Measurements from ENCODE around the gene ALG3.
"Not testable (repeated sequence)": the region's sequence is repeated elsewhere in the genome, so short reads cannot be mapped to it uniquely, and the experiment has no call there.

ALG3 gene

DNA sequence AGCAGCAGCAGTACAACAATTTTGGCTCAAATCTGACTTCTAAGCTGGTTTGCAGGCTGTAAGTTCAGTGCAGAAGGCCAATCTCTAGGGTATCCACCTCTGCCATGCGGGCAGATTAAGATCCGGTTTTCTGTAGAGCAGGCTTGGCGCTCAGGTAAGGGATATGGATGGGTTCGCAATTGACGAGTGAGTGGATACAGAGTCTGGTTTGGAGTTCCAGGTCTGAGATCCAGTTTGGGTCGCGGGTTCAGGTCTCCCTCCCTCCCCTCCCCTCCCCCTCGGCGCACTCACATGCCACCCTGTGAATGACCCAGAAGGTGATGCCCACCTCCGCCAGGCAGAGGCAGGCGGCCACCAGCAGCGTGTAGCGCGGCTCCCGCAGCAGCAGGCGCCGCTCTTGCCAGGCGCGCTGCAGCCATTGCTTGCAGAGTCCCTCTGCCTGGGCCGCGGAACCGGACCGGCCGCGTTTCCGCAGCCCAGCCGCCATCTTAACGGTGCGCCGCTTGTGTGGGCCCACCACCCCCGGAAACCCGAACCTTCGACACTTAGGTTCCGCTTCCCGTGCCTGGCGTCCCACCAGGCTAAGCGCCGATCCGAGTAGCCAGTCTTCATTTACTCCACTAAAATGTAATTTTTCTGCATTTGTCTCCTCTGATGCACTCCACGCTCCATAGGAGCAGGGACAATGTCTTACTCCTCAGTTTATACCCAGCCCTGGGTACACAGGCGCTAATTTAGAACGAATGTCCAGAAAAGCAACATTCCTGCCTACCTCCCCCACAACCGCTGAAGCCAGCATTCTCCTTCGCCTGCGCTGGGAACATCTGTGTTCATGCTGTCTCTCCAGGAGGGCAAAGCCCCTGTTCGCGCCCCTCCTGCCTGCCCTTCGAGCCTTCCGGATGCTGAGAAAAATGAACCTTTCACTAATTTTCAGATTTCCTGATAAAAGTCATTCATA lies at the start of gene ALG3:
ALG3 (minus strand) TSS at position 509 of the 958 bp plus-strand sequence; CDS start at position 487, 22 bp downstream.
- peak; percentile 81 to 90 for DNase-seq

- DNase-seq, result no peak
Measured at GRCh38 chr3:184296616-184297015, 47.9 kb upstream of the ALG3 start.

DNA sequence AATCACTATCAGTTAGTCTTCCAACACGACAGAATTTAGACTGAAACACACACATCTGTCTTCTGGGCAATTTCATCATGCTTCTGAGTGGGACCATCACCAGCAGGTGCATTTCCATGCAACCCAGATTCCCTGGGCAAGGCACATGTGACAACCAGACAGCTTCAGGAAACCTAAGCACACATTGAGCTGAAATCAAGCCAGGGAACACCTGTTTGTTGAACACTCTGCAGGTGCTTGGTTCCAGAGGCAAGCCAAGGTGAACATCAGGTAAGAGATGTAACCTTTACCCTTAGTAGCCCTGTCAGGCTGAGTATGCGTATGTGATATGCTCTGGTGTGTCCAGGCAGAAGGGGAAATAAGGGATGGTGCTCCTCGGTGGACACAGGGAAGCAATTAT lies 47.0 kb upstream of the ALG3 start:
- no peak for DNase-seq

DNA sequence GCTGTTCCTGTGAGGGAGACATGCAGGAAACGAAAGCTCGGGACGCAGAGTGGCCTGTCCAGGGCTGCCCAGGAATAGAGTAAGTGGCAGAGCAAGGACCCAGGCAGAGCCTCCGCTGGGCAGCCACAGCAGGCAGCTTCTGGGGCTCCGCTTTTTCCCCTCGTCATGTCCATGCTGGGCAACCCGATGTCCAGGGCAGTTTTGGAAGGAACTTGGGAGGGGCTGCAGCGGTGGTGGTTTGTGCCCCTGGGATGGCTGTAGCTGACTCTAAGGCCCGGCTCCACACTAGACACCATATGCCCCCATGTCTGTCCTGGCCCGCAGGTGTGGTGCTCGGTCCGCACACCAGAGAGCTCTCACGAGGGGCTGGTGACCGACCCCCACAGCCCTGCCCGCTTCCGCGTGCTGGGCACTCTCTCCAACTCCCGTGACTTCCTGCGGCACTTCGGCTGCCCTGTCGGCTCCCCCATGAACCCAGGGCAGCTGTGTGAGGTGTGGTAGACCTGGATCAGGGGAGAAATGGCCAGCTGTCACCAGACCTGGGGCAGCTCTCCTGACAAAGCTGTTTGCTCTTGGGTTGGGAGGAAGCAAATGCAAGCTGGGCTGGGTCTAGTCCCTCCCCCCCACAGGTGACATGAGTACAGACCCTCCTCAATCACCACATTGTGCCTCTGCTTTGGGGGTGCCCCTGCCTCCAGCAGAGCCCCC lies 43.1 kb upstream of the ALG3 start:
- DNase-seq, result no peak

DNA sequence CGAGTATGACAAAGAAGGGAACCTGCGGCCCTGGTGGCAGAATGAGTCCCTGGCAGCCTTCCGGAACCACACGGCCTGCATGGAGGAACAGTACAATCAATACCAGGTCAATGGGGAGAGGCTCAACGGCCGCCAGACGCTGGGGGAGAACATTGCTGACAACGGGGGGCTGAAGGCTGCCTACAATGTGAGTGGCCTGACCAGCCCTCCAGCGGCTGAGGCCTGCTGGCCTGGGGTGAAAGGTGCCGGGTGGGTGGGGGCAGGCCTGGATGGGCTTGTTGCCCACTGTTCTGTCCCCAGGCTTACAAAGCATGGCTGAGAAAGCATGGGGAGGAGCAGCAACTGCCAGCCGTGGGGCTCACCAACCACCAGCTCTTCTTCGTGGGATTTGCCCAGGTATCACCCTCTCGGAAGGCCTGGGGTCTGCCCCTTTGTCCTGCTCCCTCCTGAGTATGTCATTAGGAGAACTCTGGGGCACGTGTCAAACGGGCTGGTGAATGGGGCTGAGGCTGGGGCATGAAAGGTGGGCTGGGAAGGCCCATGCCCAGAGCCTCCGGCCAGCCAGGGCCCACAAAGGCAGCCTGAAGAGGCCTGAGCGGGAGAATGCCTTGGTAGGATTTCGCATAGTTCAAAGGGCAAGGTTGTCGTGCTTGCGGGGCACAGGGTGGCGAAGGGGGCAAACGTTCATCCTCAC lies 42.4 kb upstream of the ALG3 start:
- DNase-seq, result no peak

DNA sequence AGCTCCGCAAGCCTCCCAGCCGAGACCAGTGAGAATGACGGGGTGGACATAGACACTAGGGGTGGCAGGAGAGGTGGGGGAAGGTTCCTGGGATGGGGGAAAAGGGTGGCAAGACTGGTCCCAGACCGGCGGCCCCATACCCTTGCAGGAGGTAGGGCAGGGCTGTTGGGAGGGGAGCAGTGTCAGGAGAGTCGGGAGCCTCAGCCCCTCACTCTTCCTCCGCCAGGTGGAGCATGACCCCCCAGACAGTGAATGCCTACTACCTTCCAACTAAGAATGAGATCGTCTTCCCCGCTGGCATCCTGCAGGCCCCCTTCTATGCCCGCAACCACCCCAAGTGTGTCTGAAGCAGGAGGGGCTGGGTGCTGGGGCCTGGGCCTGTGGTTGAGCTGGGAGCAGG lies 41.6 kb upstream of the ALG3 start:
- no peak for DNase-seq

- DNase-seq, result peak; percentile 33 to 61
Measured at GRCh38 chr3:184289426-184289938, 40.7 kb upstream of the ALG3 start.

DNA sequence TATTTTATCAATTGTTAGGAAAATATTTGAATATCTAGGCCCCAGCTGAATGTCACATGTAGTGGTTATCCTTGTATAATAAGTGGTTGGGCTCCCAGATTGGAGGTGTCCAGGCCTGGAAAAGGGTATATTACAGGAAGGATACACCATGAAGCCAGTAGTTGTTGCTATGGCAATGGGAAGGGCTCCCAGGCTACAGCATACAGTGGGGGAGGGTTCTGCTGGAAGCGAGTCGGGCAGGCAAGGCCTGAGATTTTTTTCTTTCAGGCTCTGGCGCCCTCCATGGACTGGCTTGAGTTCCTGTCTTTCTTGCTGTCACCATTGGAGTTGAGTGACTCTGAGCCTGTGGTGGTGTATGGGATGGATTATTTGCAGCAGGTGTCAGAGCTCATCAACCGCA lies 35.9 kb upstream of the ALG3 start:
- peak; percentile 10 to 32 for DNase-seq

GRCh38 chr3:184283681-184284080 lies 34.9 kb upstream of the ALG3 start:
- DNase-seq, result no peak

- DNase-seq, result no peak
Measured at GRCh38 chr3:184282941-184283340, 34.2 kb upstream of the ALG3 start.

- no peak for DNase-seq
Measured at GRCh38 chr3:184277366-184277765, 28.6 kb upstream of the ALG3 start.

GRCh38 chr3:184275961-184276910 lies 27.5 kb upstream of the ALG3 start, which contains the start of gene ECE2:
ECE2 (plus strand) TSS chr3:184276022; CDS start chr3:184276154, 132 bp downstream.
- DNase-seq, result no peak

DNA sequence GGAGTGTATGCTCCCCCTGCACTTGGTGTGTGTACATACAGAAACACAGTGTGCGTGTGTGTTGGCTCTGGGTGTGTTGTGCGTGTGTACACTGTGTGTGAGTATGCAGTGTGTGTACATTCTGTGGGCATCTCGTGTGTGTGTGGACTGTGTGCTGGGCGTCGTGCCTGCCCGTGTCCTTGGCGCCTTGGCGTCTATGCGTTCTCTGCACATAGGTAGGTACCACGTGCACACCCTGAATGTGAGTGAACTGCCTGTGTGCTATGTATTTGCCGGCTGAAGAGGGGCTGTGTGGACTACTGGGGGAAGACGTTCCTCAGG lies 26.6 kb upstream of the ALG3 start:
- no peak for DNase-seq

DNA sequence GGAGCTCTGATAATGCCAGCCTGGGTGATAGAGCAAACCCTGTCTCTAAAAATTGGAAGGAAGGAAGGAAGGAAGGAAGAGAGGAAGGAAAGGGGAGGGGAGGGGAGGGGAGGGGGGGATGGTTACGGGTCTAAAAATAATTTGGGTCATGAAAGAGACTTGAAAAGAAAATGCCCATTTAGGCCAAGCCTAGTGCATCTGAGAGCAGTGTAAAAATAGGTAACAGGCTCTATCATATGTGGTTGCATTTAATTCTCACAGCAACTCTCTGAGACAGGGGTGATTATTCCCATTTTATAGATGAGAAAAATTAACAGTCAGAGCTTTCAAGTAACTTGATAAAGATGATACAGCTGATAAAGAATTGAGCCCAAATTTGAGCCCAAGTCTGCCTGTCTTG lies 23.5 kb upstream of the ALG3 start:
- DNase-seq, result no peak

GRCh38 chr3:184267249-184267648 lies 18.5 kb upstream of the ALG3 start:
- not testable (repeated sequence) for DNase-seq

GRCh38 chr3:184262764-184263179 lies 14.0 kb upstream of the ALG3 start:
- no peak for DNase-seq

- peak in 1 of 2 donors; percentile 15 for DNase-seq
Measured at GRCh38 chr3:184261854-184262763, 13.3 kb upstream of the ALG3 start.

DNA sequence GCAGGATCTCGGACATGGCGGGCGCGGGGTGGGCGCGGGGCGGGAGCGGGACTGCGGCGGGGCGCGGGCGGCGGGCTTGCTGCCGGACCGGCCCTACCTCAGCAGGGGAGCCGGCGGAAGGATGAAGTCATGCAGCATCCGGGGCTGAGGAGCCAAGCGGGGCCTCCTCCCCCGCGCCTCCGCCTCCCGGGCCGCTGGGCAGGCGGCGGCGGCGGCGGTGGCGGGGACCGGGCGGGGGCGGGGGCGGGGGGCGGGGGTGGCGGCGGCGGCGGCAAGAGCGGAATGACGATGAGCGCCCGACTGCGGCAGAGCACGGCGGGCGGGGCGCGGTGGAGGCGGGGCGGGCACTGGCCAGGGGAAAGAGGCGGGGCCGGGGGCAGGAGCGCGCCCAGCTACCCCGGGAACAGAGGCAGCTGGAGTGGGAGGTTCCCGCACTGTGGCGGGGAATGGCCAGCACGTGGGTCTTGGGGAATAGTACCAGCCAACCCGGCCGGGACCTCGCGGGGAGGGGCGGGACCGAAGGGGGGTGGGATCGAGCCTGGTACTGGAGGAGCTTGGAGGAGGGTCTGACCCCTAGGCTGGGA lies 12.6 kb upstream of the ALG3 start, which contains the start of gene CAMK2N2:
CAMK2N2 (minus strand) TSS at position 284 of the 584 bp plus-strand sequence; CDS start at position 16, 268 bp downstream.
- peak; percentile 26 to 73 for DNase-seq

DNA sequence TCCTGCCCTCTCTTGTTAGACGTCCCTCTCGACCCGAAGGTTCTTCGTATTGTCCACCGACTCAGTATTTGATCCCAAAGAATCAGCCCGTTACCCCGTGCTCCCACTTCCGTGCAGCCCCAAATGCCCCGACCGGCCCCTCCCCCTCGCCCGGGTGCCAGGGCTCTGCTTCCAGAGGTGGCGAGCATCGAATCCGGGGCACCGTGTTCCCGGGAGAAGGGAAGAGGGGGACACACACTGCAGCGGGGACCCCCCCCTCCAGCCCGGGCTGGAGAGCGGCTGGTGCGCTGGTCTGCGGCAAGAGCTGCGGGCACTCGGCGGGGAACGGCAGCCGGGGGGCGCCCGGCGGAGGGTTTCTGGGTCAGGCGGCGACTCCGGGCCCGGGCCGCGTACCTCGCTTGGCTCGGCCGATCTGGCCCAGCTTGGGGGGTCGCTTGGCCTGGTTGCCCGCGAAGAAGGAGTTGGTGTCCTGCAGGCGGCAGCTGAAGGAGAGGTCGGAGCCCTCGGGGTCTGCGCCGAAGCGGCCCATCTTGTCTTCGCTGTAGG lies 12.0 kb upstream of the ALG3 start:
- no peak for DNase-seq

Measured in CD4-positive, alpha-beta T cell treated with Interferon alpha-2 for 1 hour (primary cell).